ENCODE data around the gene AQP2.
A peak's percentile ranks its signal among the peaks of the same experiment; 100 is the strongest.

The AQP2 gene

GRCh38 chr12:49942512-49942893 lies 8.0 kb upstream of the AQP2 start:
- no peak for DNase-seq

- no peak for DNase-seq
Measured at GRCh38 chr12:49942921-49943624, 7.5 kb upstream of the AQP2 start.

GRCh38 chr12:49943625-49943960 lies 6.9 kb upstream of the AQP2 start:
- no peak for DNase-seq

- no peak for DNase-seq
Measured at GRCh38 chr12:49944046-49944445, 6.5 kb upstream of the AQP2 start.

- DNase-seq: no peak
Measured at GRCh38 chr12:49944718-49945117, 5.8 kb upstream of the AQP2 start.

GRCh38 chr12:49945394-49946080 lies 5.0 kb upstream of the AQP2 start:
- DNase-seq: peak; percentile 54 to 72

GRCh38 chr12:49946086-49946485 lies 4.5 kb upstream of the AQP2 start:
- no peak for DNase-seq

GRCh38 chr12:49946497-49946896 lies 4.0 kb upstream of the AQP2 start:
- DNase-seq: no peak

- DNase-seq: no peak
Measured at GRCh38 chr12:49947593-49948226, 2.8 kb upstream of the AQP2 start.

GRCh38 chr12:49948866-49949845 lies 1.4 kb upstream of the AQP2 start:
- no peak for DNase-seq

GRCh38 chr12:49949866-49950265 lies 671 bp upstream of the AQP2 start:
- no peak for DNase-seq

GRCh38 chr12:49951411-49952240 lies 1.1 kb downstream of the AQP2 start:
- DNase-seq: no peak

GRCh38 chr12:49952391-49953055 lies 2.0 kb downstream of the AQP2 start:
- no peak for DNase-seq

GRCh38 chr12:49953151-49953550 lies 2.6 kb downstream of the AQP2 start:
- DNase-seq: no peak

- no peak for DNase-seq
Measured at GRCh38 chr12:49953961-49954846, 3.7 kb downstream of the AQP2 start.

GRCh38 chr12:49954863-49955830 lies 4.6 kb downstream of the AQP2 start:
- no peak for DNase-seq

- no peak for DNase-seq
Measured at GRCh38 chr12:49955899-49956662, 5.5 kb downstream of the AQP2 start.

All from NCI-H1930 (cell line).